GM12872 (cell line): ENCODE results near the gene INPP5A.

Experiments used
- CTCF ChIP-seq: IDR thresholded peaks from 3 replicates; pipeline ENCODE4 v1.5.1; 2011; ENCODE audit warnings: low read depth, mild to moderate bottlenecking, low read length, moderate library complexity; ENCODE audit not compliant: insufficient read depth

The INPP5A gene

GRCh38 chr10:132643709-132644526 lies 106.3 kb downstream of the INPP5A start:
- no peak for TF ChIP-seq CTCF

GRCh38 chr10:132644527-132645246 lies 107.1 kb downstream of the INPP5A start:
- no peak for TF ChIP-seq CTCF

- no peak for TF ChIP-seq CTCF
Measured at GRCh38 chr10:132645247-132645530, 107.6 kb downstream of the INPP5A start.

- no peak for TF ChIP-seq CTCF
Measured at GRCh38 chr10:132645630-132646442, 108.2 kb downstream of the INPP5A start.

- no peak for TF ChIP-seq CTCF
Measured at GRCh38 chr10:132646443-132647097, 109.0 kb downstream of the INPP5A start.

GRCh38 chr10:132647424-132647823 lies 109.8 kb downstream of the INPP5A start:
- TF ChIP-seq CTCF, result no peak
